HG03354 (cell line): ENCODE results near the gene GAL3ST2.

ENCODE experiments used
- ATAC-seq: cut with Tn5 transposase; IDR thresholded peaks from one replicate; pipeline ENCODE4 v1.9.1; 2021; ENCODE audit warnings: mild to moderate bottlenecking; ENCODE audit not compliant: unreplicated experiment, poor library complexity, severe bottlenecking

GAL3ST2 gene

GRCh38 chr2:241836292-241836691 lies 59.7 kb downstream of the GAL3ST2 start:
- no peak for ATAC-seq

GRCh38 chr2:241837197-241837965 lies 60.8 kb downstream of the GAL3ST2 start:
- no peak for ATAC-seq

- ATAC-seq = no peak
These were observed 64.8 kb downstream of the GAL3ST2 start for GRCh38 chr2:241841181-241842066.

GRCh38 chr2:241842067-241842415 lies 65.4 kb downstream of the GAL3ST2 start:
- no peak for ATAC-seq

- peak; percentile 52 for ATAC-seq
These were observed 66.1 kb downstream of the GAL3ST2 start for GRCh38 chr2:241842620-241843211.

- ATAC-seq = peak; percentile 4
These were observed 66.9 kb downstream of the GAL3ST2 start for GRCh38 chr2:241843321-241844065.

- ATAC-seq = peak; percentile 73
These were observed 67.6 kb downstream of the GAL3ST2 start for GRCh38 chr2:241844066-241844728.

GRCh38 chr2:241844831-241845578 lies 68.4 kb downstream of the GAL3ST2 start:
- no peak for ATAC-seq

- no peak for ATAC-seq
These were observed 69.8 kb downstream of the GAL3ST2 start for GRCh38 chr2:241846406-241846805.

- ATAC-seq = no peak
These were observed 72.4 kb downstream of the GAL3ST2 start for GRCh38 chr2:241848761-241849615.

GRCh38 chr2:241849616-241850543 lies 73.3 kb downstream of the GAL3ST2 start:
- ATAC-seq = no peak

- no peak for ATAC-seq
These were observed 74.1 kb downstream of the GAL3ST2 start for GRCh38 chr2:241850544-241851324.

GRCh38 chr2:241851325-241852115 lies 74.9 kb downstream of the GAL3ST2 start:
- no peak for ATAC-seq

GRCh38 chr2:241852116-241852980 lies 75.7 kb downstream of the GAL3ST2 start:
- ATAC-seq = no peak
